K562 (cell line): Measurements from ENCODE around the gene MAP4. TPM values are rescaled to one million over a fixed set of nuclear protein-coding genes. Genes with fewer than 3 reads are reported as not detected.

ENCODE experiments used
- ATAC-seq: fragments of 200-7000 bp; cut with Tn5 transposase; 3 replicates; pipeline ENCODE4 v1.9.1; 2020; ENCODE audit warnings: moderate library complexity
- BruUV-seq: library from RNA; stranded (reverse); fragments of 400-500 nt; replicated peaks from 2 replicates; lab custom pipeline; 2021; lab: Mats Ljungman, UMichigan
- CTCF ChIA-PET: fragments of 300-600 bp; formaldehyde crosslinking; extraction: SDS; loops from one replicate; lab custom pipeline; 2021; ENCODE audit warnings: low intra/inter-chr PET ratio; lab: Yijun Ruan, JAX
- POLR2A ChIA-PET: fragments of 300-600, 350-650 bp; sonication (Branson Sonifier 250); formaldehyde crosslinking; extraction: SDS; loops from one replicate; lab custom pipeline; 2021; ENCODE audit warnings: antibody characterized with exemption, inconsistent platforms; lab: Yijun Ruan, JAX
- DNase-seq, 4 experiments: peaks; one replicate each; pipeline versions ENCODE4 v3.0.0 to v3.0.0-alpha.2; 2011 to 2018; ENCODE audit warnings: low spot score in 3 of 4, mixed read lengths in 3 of 4; ENCODE audit errors: extremely low read depth in 1 of 4
- FAIRE-seq: peaks from 2 replicates; lab custom pipeline; 2011; peaks lifted over from hg19 to GRCh38; lab: Jason Lieb, UNC
- H2AFZ ChIP-seq: 2 replicates; pipeline ENCODE4 v1.6.0; 2011; ENCODE audit warnings: low read depth, low read length, control low read depth, inconsistent platforms
- H3K27ac ChIP-seq: fragments of 200-600 bp; 3 replicates; pipeline ENCODE4 v1.8.0; 2011; ENCODE audit warnings: low read depth, mild to moderate bottlenecking, control low read depth, inconsistent platforms, low read length, moderate library complexity, mixed read lengths; ENCODE audit errors: extremely low read depth
- H3K27me3 ChIP-seq, 2 experiments: fragments of 300-600 bp in 1 of 2; 2 replicates in 1 of 2; 3 replicates in 1 of 2; pipeline versions ENCODE4 v1.6.0 to v1.8.0; 2011; ENCODE audit warnings: inconsistent platforms in 2 of 2, low read length in 2 of 2, mild to moderate bottlenecking in 1 of 2, mixed read lengths in 1 of 2, moderate library complexity in 1 of 2; ENCODE audit not compliant: control insufficient read depth in 2 of 2, insufficient read depth in 2 of 2
- H3K36me3 ChIP-seq: fragments of 300-600 bp; 3 replicates; pipeline ENCODE4 v1.8.0; 2011; ENCODE audit warnings: mild to moderate bottlenecking, low read length, inconsistent platforms; ENCODE audit not compliant: control insufficient read depth, insufficient read depth
- H3K4me1 ChIP-seq, 2 experiments: fragments of 200-600 bp in 1 of 2; replicated peaks in 1 of 2; 2 replicates in 1 of 2; 3 replicates in 1 of 2; pipeline versions ENCODE4 v1.5.1 to v1.8.0; 2011; ENCODE audit warnings: inconsistent platforms in 2 of 2, low read length in 2 of 2, mild to moderate bottlenecking in 1 of 2, mixed read lengths in 1 of 2, moderate library complexity in 1 of 2; ENCODE audit not compliant: control insufficient read depth in 2 of 2, insufficient read depth in 2 of 2
- H3K4me2 ChIP-seq: 2 replicates; pipeline ENCODE4 v1.6.1; 2011; ENCODE audit warnings: low read length, control low read depth, inconsistent platforms, mixed read lengths; ENCODE audit not compliant: insufficient read depth
- H3K4me3 ChIP-seq: fragments of 200-600 bp; sonication (generic), shearing (Covaris generic); 2 replicates; pipeline ENCODE4 v1.5.1; 2016; ENCODE audit warnings: control low read depth, inconsistent platforms
- H3K79me2 ChIP-seq: fragments of 200-600 bp; 3 replicates; pipeline ENCODE4 v1.8.0; 2011; ENCODE audit warnings: low read length, inconsistent platforms; ENCODE audit not compliant: control insufficient read depth, insufficient read depth
- H3K9ac ChIP-seq, 2 experiments: 2 replicates each; pipeline versions ENCODE4 v1.6.0 to v1.6.1; 2011; ENCODE audit warnings: low read depth in 2 of 2, low read length in 2 of 2, control low read depth in 1 of 2, inconsistent platforms in 1 of 2, mild to moderate bottlenecking in 1 of 2, mixed read lengths in 1 of 2; ENCODE audit not compliant: insufficient read depth in 1 of 2
- H3K9me1 ChIP-seq: one replicate; pipeline ENCODE4 v1.6.0; 2011; ENCODE audit warnings: inconsistent platforms, mild to moderate bottlenecking, low read length, moderate library complexity; ENCODE audit not compliant: control insufficient read depth, insufficient read depth
- H3K9me3 ChIP-seq: replicated peaks from 2 replicates; pipeline ENCODE4 v1.5.1; 2011; ENCODE audit warnings: low read depth, low read length, inconsistent platforms; ENCODE audit not compliant: control insufficient read depth, insufficient read depth
- H4K20me1 ChIP-seq: replicated peaks from 2 replicates; pipeline ENCODE4 v1.6.1; 2011; ENCODE audit warnings: low read length, inconsistent platforms, mixed read lengths; ENCODE audit not compliant: control insufficient read depth, insufficient read depth
- CBFA2T3 ChIP-seq: fragments of 450-650 bp; IDR thresholded peaks from 2 replicates; pipeline ENCODE4 v1.6.1; 2017
- NFIC ChIP-seq: fragments of 450-650 bp; IDR thresholded peaks from 2 replicates; pipeline ENCODE4 v1.6.1; 2017; ENCODE audit warnings: mild to moderate bottlenecking, inconsistent platforms
- PBX2 ChIP-seq, 2 experiments: IDR thresholded peaks in 1 of 2; conservative IDR thresholded peaks in 1 of 2; 2 replicates each; pipeline ENCODE4 v1.6.1; 2016; ENCODE audit warnings: low read depth in 2 of 2, mild to moderate bottlenecking in 1 of 2, missing compliant biosample characterization in 1 of 2, missing genetic modification characterization in 1 of 2, moderate library complexity in 1 of 2
- PKNOX1 ChIP-seq: fragments of 450-650 bp; IDR thresholded peaks from 2 replicates; pipeline ENCODE4 v1.6.1; 2016
- SOX6 ChIP-seq: fragments of 450-650 bp; IDR thresholded peaks from 2 replicates; pipeline ENCODE4 v1.6.1; 2014; ENCODE audit warnings: mild to moderate bottlenecking
- TRIM25 ChIP-seq: fragments of 450-650 bp; IDR thresholded peaks from 2 replicates; pipeline ENCODE4 v1.7.0; 2016; ENCODE audit warnings: borderline replicate concordance
- USF2 ChIP-seq: sonication (generic); formaldehyde crosslinking; IDR thresholded peaks from 2 replicates; pipeline ENCODE4 v1.5.0; 2020; ENCODE audit warnings: missing genetic modification reagents
- ZNF785 ChIP-seq: fragments of 250-450 bp; sonication (Bioruptor Pico); IDR thresholded peaks from 2 replicates; pipeline ENCODE4 v1.4.0; 2020; ENCODE audit warnings: mild to moderate bottlenecking
- WGBS: fragments of 100-300 bp; shearing (Covaris generic); methylation state at CpG from one replicate; pipeline ENCODE4 v1.1.6; 2016; ENCODE audit warnings: low coverage, mixed read lengths; ENCODE audit not compliant: insufficient coverage; ENCODE audit errors: missing lambda C conversion rate; 5-methylcytosine and 5-hydroxymethylcytosine counted together
- in situ Hi-C: fragments of 300-500 bp; cut with MboI; formaldehyde crosslinking; loops from 4 replicates; pipeline ENCODE4 v1.15.0; 2018; ENCODE audit warnings: inconsistent platforms, mixed read lengths
- intact Hi-C: fragments of 100-400 bp; cut with micrococcal nuclease; formaldehyde crosslinking; loops from 2 replicates; pipeline ENCODE4 v1.14.2; 2022
- polyA plus RNA-seq, 8 experiments: library from polyadenylated mRNA; depleted of rRNA in 4 of 8; stranded (reverse) in 5 of 8; unstranded in 3 of 8; fragments of >200 nt; fragmentation: Nextera tagmentation in 2 of 8; fragmentation: Illumina TruSeq in 1 of 8; extraction: Ambion mirVana in 2 of 8; extraction: Trizol in 1 of 8; gene quantifications; 2 replicates each; pipeline versions ENCODE4 v1.2.1 to v1.2.3, GENCODE V29; 2011 to 2014; ENCODE audit warnings: inconsistent platforms in 1 of 8, missing spikeins in 1 of 8
- total RNA-seq, 7 experiments: library from RNA; depleted of rRNA in 6 of 7; stranded (reverse); fragments of >200 nt in 6 of 7; fragmentation: Illumina TruSeq in 2 of 7; extraction: Trizol in 2 of 7; gene quantifications; 2 replicates each; pipeline versions ENCODE4 v1.2.1 to v1.2.3, GENCODE V29; 2011 to 2021; ENCODE audit warnings: low replicate concordance in 1 of 7

Gene MAP4
- total and polyA plus RNA-seq, 9 of the 15 experiments (the other 6 are each of a cell fraction or from before 2014, with no cell fraction given): 13.3 to 141 (median 36.8) TPM

GRCh38 chr3:47956521-47956920 is 59.7 kb downstream of the MAP4 start:
- H2AFZ ChIP-seq: no peak overlapping the region
- no peaks in the 10 kb centered on the region for H3K27me3 ChIP-seq
- intact Hi-C loops: no loop called here
- H3K9ac ChIP-seq: no peak overlapping the region
- H3K4me2 ChIP-seq: no peak overlapping the region
- H3K4me1 ChIP-seq: peaks cover 4 to 18% of the 10 kb centered on the region in 2 experiments
- no peak for FAIRE-seq
- CTCF ChIA-PET: no interaction called here
- 89% methylated on average over 1 of the region's 1 CpG for WGBS
- in situ Hi-C loops: no loop called here
- peaks cover 3% of the 10 kb centered on the region for H3K79me2 ChIP-seq
- no peak for ATAC-seq
- H3K27ac ChIP-seq: no peak overlapping the region
- H3K9me1 ChIP-seq: no peaks in the 10 kb centered on the region
- no TSS peak for BruUV-seq
- TF ChIP-seq TRIM25: no peak
- 0 out of 3 replicates have a peak, but pooled peaks cover 2% of the 10 kb centered on the region for H3K36me3 ChIP-seq
- H3K4me3 ChIP-seq: no peak overlapping the region
- no peak for DNase-seq
- POLR2A ChIA-PET: interaction anchor here (0.7 kb wide), 1 partner anchor 80 kb away, joined by 4 read pairs; no protein-coding TSS in a partner anchor
- H4K20me1 ChIP-seq: 0 out of 2 replicates have a peak, but pooled peaks cover 5% of the 10 kb centered on the region
- no peaks in the 10 kb centered on the region for H3K9me3 ChIP-seq

- H4K20me1 ChIP-seq: 0 out of 2 replicates have a peak, but pooled peaks cover 5% of the 10 kb centered on the region
- H3K4me3 ChIP-seq: no peak overlapping the region
- POLR2A ChIA-PET: interaction anchor here (1.5 kb wide), 1 partner anchor 13 kb away, joined by 5 read pairs; no protein-coding TSS in a partner anchor
- peak; percentile 48 for FAIRE-seq
- CTCF ChIA-PET: no interaction called here
- peaks cover 3% of the 10 kb centered on the region; the same call in 2 of the 3 replicates for H3K79me2 ChIP-seq
- in situ Hi-C loops: no loop called here
- H3K27ac ChIP-seq: no peak overlapping the region
- no peak overlapping the region for H2AFZ ChIP-seq
- no peaks in the 10 kb centered on the region for H3K9me3 ChIP-seq
- intact Hi-C loops: no loop called here
- ATAC-seq: peak; percentile 54
- peak in 3 of 4 experiments; percentile 20 to 37 (median 28) for DNase-seq
- WGBS: 28% methylated on average over 1 of the region's 1 CpG
- no peaks in the 10 kb centered on the region for H3K27me3 ChIP-seq
- H3K4me2 ChIP-seq: no peak overlapping the region
- H3K9ac ChIP-seq: no peak overlapping the region
- no peaks in the 10 kb centered on the region for H3K9me1 ChIP-seq
- H3K36me3 ChIP-seq: 0 out of 3 replicates have a peak, but pooled peaks cover 2% of the 10 kb centered on the region
- BruUV-seq: no TSS peak
- H3K4me1 ChIP-seq: peaks cover 0 to 12% of the 10 kb centered on the region in 2 experiments; a peak in 2 of 5 replicates
- TF ChIP-seq NFIC: peak; percentile 46
- TF ChIP-seq USF2 (CRISPR knock-in tag): no peak
- no peak for TF ChIP-seq PBX2 (CRISPR knock-in tag; IDR thresholded peaks at IDR 0.05; ENCODE audit: low read depth)
- TF ChIP-seq PBX2 (tag; conservative IDR thresholded peaks at IDR 0.05; ENCODE audit: low read depth): peak; percentile 19; the same call in 1 of the 2 replicates
- 0 out of 2 replicates have a peak, but pooled peaks have one; percentile 7 for TF ChIP-seq CBFA2T3
- 0 out of 2 replicates have a peak, but pooled peaks have one; percentile 41 for TF ChIP-seq SOX6
- TF ChIP-seq PKNOX1: peak; percentile 34; the same call in 1 of the 2 replicates
- TF ChIP-seq ZNF785: no peak
Measured at GRCh38 chr3:47954567-47954966, 61.6 kb downstream of the MAP4 start.
